Globus pallidus (tissue), 1 donor: Measurements from ENCODE around the gene WDR86.

ENCODE experiments used
- DNase-seq: peaks from one replicate; pipeline ENCODE4 v3.0.0-alpha.2; 2015; ENCODE audit warnings: low spot score

Gene WDR86

DNA sequence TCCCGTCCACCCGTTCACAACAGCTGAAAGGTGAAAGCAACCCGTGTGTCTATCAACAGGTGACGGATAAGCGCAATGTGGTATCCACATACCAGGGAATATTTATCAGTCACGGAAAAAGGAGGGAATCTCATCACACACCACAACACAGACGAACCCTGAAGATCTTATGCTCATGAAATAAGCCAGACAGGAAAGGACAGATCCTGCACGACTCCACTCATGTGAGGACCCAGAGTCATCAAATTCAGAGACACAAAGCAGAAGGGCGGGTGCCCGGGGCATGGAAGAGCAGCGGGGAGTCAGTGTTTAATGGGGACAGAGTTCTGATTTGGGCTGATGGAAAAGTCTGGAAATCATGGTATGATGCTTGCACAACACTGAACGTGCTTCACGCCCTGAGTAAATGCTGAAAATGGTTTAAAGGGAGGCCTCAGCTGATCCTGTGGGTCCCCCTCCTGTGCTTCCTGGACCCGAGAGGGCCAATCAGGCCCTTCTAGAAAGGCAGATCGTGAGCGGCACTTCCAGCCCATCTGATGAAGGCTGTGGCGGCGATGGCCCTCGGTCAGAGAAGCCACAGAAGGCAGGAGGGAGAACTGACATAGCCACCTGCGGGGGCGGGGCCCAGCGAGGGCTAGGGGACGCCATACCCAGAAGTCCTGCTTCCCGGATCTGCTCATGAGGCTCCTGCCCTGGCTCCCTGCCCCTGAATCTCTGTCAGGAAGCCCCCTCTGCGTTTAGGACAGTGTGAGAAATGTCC lies 19.1 kb downstream of the WDR86 start:
- no peak for DNase-seq

DNA sequence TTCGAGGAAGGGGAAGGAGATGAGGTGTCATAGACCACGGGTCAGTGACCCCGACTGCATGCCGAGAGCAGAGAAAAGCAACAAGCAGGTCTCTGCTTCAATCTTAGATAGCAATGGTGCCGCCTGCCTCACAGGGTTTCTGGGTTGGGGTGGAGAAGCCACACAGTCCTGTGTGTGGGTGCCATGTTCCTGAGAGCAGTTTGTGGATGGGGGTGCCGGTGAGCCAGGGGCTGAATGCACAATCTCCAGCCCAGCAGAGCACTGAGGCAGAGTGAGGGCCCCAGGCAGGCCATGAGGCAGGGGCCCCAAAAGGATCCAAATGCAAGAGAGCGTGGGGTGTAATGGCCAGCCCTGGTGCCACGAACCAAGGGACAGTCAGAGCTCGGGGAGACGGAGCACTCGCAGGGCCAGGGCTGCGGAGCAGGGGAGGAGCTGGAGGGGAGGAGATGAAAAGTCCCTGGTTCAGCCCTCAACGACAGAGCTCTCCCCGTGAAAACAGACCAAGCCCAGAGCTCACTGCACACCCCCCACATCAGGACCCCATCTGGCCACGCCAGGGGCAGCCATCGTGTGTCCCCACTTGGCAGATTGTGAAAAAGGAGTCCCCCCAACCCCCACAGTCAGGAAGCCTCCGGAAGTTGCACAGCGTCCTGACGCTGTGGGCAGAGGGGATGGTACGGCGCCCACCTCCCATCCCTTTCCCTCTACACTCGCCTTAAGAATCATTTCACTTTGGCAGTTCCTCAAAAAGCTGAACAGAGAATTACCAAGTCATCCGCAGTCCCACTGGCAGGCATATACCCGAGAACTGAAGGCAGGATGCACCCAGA lies 19.9 kb downstream of the WDR86 start:
- DNase-seq: no peak

DNA sequence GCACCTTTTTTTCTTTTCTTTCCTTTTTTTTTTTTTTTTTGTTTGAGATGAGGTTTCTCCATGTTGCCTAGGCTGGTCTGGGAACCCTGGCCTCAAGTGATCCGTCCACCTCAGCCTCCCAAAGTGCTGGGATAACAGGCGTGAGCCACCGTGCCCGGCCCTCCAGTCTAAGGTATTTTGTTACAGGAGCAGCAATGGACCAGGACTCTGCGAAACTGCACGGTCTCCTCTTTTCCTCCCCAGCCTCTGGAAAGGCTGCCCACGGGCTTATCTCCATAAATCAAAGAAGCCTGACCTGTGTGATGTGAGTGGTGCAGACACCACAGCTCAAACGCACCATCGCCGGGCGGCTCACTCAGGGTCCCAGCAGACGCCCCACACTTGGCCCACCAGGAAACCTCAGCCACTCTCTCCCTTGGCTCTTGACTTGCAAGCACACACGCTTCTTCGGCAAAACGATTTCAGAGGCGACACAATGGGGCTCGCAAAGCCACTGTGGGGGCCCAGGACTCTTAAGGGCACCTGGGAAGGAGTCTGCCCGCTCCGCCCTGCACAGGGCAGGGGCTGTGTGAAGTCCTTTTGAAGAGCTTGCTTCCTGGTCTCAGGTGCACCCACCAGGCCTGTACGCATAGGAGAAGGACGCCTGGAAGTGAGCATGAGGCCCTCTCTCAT lies 20.6 kb downstream of the WDR86 start:
- no peak for DNase-seq

DNA sequence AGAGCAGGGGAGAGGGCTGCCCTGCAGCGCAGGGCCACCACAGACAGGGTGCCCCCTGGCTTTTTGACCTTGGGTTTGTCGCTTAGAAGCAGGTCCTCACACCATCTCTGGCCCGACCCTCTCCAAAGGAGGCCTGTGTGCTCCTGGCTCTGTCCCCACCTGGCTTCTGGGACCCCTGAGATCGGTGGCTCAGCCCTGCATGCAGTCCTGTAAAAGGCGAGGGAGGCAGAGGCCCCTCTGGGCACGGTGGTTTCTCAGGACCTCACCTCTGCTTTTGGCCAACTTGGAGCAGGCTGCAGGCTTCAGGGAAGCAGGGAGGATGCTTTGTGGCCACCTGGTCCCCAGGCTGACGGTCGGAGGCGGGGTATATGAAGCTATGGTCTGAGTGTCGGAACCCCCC lies 21.4 kb downstream of the WDR86 start:
- no peak for DNase-seq

GRCh38 chr7:151388007-151388297 lies 21.9 kb downstream of the WDR86 start:
- DNase-seq: no peak

DNA sequence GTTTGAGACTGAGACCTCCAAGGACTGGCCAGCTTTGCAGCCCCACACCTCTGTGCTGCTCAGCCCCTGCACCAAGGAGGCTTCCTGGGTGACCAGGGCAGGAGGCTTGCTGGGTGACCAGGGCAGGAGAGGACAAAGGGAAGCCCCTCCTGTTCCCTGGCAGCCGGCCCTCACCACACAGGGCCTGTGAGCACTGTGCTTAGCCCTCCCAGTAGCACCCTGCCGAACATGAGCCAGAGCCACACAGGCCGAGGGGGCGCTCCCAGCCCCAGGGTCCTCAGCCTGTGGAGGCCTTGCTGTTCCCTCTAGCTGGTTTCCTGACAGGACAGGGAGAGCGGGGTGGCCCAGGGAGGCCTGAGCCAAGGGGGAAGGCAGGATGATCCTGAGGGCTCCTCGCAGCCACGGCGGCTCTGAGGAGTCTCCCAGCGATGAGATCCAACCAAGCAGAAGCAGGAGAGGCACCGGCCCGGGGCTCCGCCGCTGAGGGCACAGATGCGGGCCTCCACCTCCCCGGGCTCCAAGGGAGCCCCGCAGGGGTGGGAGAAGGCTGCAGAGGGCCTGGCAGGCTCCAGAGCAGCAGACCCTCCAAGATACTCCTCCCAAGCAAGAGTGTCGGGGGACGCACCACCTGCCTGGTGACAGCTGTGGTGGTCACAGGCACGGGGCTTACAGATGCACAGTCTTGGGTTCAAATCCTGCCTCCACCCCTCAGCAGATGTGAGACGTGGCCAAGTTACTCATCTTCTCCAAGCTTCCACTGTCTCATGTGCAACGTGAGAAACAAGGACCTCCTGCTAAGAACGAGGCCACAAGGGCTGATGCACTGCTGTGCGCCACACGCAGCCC lies 22.5 kb downstream of the WDR86 start:
- DNase-seq: no peak

DNA sequence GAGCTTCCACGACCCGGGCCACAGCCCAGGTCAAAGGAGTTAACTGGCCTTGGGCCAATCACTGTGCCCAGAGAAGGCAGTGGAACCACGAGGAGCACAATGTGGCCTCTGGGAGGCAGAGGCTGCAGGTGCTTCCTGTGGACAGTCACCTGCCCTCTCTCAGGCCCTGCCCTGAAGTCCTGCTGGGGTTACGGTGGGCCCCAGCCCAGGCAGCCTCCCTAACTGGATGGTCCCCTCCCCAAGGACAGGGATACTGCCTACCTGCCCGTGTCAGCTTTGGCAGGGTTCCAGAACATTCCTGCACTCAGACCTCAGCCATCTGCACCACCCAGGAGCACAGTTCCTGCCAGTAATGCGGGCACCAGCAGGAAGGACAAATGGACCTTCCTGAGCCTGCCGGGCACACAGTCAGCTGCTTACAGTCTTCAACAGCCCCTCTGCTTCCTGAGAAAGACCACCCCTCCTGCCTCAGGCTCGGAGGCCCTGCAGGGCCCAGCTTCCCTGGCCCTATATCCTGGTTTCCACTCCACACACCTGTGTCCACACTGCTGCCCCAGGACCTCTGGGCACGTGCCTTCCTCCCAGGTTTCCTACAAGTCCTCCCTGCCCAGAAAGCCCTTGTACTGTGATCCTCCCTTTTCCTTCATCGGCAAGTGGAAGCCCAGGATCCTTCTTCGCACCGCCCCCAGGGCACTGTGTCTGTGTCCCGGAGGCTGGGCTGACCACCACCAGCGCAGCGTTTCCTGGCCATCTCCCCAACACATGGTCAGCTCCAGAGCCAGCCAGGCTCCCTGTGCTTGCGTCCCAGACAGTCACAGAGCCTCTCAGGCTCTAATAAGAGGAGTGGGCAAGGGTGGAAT lies 23.3 kb downstream of the WDR86 start:
- DNase-seq: no peak

DNA sequence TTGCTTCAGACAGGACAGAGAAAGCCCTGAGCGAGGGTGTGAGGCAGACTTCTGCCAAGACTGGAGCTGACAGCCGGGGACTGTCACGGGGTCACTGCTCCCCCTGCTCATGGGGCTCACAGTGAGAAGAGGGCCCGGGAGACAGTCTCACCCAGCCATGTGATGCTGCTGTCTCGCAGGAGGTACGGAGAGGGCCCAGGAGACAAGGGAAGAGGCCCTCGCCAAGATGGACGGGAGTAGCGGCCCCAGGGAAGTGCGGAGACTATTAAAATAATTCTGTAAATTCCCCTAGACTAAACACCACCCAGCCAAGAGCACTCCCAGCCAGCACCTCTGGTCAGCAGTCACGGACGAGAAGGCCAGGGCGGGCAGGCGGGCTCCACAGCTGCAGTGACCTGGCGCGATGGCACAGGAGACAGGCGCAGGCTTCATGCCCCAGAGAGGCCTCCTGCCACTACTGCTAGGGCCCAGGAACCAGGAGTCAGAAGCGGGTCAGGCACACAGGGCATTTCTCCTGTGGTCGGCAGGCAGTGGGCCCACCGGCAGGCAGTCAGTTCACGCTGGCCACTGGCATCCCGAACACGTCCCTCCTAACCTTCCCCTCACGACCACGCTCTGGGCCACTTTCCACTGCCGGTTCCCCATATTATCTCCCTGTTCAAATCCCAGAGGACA lies 24.1 kb downstream of the WDR86 start:
- no peak for DNase-seq

DNA sequence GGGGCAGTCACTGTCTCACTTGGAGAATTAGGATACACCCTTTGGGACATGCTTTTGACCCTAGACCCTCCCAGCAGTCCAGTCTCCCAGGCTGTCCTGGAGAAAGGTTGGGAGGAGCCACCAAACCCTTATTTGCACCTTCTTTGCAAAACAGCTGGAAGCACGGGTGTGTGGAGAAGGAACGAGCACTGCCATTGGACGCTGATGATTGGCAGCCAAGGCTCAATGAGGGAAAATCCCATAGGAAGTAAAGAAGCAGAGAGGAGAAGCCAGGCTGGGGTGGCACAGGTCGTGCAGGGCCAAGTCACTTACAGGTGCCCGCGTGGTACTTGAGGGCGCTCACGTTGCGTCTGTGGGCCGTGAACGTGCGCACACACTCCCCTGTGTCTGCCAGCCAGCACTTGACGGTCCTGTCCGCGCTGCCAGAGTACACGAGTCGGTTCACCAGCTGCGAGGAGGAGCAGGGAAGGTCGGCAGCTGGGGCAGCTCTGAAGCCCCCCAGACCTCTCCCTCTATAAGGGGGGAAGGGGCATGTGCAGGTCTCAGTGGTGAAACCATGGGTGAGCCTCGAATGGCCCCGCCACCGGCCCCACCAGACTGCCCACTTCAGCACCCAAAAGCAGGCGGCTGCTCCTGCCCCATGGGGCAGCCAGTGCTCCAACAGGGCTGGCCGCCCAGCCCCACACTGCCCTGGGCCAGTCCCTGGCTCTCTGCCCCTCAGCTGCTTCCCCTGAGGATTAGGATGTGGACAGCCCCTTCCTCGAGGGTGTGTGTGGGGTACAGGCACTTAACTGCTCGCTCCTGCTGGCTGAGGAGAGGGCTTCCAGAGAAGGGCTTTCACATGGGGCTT lies 24.8 kb downstream of the WDR86 start:
- no peak for DNase-seq

DNA sequence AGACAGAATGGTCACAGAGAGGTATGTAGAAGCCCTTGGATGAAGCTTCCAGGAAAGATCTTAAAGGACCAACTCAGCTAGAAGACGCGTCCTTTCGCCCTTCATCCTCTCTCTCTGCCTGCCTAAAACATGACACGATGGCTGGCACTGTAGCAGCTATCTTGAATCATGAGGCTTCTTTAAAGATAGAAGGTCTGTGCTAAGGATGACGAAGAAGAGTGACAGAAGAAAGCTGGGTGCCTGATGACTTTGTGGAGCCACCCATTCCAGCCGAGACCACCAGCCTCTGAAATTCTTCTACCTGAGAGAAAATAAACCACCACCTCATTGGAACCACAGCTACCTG lies 25.5 kb downstream of the WDR86 start:
- DNase-seq: no peak

DNA sequence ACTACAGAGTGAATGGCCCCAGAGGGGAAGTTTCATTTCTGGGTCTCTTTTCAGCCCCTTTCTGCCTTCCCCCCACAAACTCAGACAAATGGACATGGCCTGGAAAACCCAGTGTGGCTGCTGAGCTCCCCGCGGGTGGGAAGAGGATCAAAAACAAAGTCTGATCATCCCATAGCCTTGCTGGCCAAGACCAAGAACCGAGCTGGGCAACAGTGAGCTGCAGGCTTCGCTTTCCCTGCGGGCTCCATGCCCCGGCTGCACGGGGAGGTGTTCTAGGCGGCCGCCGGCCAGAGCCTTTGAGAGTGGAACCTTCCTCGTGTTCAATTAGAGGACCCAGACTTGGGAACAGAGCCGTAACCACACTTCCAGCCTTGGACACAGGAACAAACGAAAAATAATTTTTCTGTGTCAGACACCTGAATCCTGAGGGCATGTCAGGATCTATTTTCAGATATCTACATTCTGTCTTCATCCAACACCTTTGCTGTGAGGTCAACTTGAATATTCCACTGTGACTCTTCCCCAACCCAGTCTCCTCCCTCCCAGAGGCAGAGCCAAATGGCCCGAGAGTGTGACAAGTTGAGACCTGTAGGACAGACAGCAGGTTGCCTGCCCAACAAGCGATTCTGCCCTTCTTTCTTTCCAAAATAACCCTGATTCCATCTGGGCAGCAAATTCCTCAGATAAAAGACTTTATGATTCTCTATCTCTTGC lies 26.0 kb downstream of the WDR86 start:
- no peak for DNase-seq

- DNase-seq: no peak
These were observed 27.6 kb downstream of the WDR86 start for GRCh38 chr7:151382079-151382885.

GRCh38 chr7:151381348-151382078 lies 28.3 kb downstream of the WDR86 start:
- DNase-seq: no peak

DNA sequence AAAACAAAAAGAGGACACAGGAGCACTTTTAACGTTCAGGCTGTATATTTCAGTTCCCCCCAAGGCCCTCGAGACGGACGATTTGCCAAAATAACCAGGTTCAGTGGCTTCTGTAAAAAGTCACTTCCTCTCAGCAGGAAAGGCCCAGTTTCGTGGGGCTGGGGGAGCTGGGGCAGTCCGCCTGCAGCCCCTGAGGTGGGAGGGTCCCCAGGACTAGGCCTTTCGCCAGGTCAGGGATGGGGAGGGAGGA lies 28.8 kb downstream of the WDR86 start:
- DNase-seq: no peak

DNA sequence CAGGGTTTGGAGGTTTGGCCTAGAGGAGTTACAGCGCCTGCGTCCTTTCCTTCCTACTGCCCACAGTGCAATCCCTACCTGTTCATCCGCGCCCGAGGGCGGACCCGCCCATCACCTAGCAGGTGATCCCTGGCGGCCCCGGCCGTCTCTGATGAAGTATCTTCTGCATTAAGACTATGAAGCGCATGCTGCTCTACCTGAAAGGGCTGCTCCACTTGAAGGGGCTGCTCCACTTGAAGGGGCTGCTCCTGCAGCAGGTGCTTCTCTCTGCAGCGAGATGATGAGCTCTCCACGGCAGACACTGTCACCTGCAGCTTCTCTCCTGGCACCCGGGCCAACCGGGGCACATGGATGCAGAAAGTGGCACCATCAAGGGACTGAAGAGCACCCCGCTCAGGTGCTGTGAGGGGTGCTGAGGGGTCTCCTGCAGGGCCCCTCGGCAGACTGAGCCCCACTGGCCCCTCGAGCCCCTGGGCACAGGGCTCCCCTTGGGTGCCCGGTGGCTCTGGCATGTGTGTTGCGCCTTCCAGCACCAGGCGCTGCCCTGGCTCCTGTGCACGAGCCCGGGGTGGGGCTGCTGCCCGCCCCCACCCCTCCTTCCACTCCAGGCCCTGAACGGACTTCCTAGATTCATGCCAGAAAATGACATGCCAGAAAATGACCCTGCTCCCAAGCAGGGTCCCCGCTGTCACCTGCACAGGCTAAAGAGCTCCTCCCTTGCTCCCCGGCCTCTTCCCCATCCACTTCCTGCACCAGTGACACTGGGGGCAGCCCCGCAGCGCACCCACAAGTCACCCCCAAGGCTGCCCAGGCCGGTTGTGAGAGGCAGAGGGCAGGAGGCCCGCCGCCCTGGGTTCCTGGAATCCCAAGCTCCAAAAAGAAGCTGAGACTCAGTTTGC lies 29.4 kb downstream of the WDR86 start:
- no peak for DNase-seq

DNA sequence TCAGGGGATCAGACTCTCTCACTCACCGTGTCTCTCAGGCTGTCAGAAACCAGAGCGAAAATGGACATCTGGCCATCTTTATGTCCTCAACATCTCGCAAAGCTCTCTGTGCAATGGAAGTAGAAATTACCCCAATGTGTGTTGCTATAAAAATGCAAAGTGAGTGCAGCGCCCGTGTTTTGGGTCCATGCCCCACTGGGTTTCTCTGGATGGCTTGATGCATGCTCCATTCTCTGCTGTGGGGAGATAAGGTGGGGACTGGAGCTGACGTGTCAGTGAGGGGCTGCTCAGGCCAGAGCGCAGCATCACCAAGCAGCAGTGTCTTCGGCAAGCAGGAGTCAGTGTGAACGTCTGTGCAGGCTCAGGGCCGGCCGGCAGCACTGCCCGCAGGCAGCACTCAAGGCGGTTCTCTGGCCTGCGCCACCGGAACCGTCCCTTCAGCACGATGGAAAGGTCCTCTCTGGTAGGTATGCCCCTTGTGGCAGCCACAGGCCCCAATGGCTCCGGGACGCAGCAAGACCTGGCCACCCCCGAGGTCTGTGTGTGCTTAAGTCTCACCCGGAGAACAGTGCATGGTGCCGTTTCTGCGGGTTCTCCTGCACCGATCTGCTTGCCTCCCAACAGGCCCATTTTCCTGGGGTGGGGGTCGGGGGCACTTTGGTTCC lies 30.2 kb downstream of the WDR86 start:
- DNase-seq: no peak
